GM23338 (cell line): ENCODE data around the gene CCDC57. TPM values are rescaled to one million over a fixed set of nuclear protein-coding genes. Genes with fewer than 3 reads are reported as not detected.

ENCODE experiments used
- ATAC-seq: fragments of 200-7000 bp; cut with Tn5 transposase; 3 replicates; pipeline ENCODE4 v1.9.1; 2020
- DNase-seq: peaks from one replicate; pipeline ENCODE4 v3.0.0-alpha.2; 2015; ENCODE audit warnings: low spot score
- H2AFZ ChIP-seq: fragments of 200-600 bp; sonication (generic); 2 replicates; pipeline ENCODE4 v1.8.0; 2016; ENCODE audit warnings: antibody characterized with exemption, mild to moderate bottlenecking, moderate library complexity
- H3F3A ChIP-seq: fragments of 200-600 bp; sonication (generic); replicated peaks from 2 replicates; pipeline ENCODE4 v1.8.0; 2017; ENCODE audit warnings: antibody characterized with exemption, mixed run types, low read depth
- H3K27ac ChIP-seq: fragments of 200-600 bp; sonication (generic); 2 replicates; pipeline ENCODE4 v1.6.1; 2016; ENCODE audit warnings: low read depth
- H3K27me3 ChIP-seq: fragments of 200-600 bp; sonication (generic); 2 replicates; pipeline ENCODE4 v1.8.0; 2016; ENCODE audit warnings: mild to moderate bottlenecking, mixed run types, moderate library complexity; ENCODE audit not compliant: insufficient read depth
- H3K36me3 ChIP-seq: fragments of 200-600 bp; sonication (generic); 2 replicates; pipeline ENCODE4 v1.8.0; 2016; ENCODE audit warnings: mild to moderate bottlenecking; ENCODE audit not compliant: insufficient read depth
- H3K4me1 ChIP-seq: fragments of 200-600 bp; sonication (generic); 2 replicates; pipeline ENCODE4 v1.8.0; 2016; ENCODE audit warnings: mild to moderate bottlenecking, moderate library complexity; ENCODE audit not compliant: insufficient read depth
- H3K4me2 ChIP-seq: fragments of 200-600 bp; sonication (generic); 2 replicates; pipeline ENCODE4 v1.7.1; 2017; ENCODE audit warnings: mixed run types
- H3K4me3 ChIP-seq: fragments of 200-600 bp; sonication (generic); 2 replicates; pipeline ENCODE4 v1.6.1; 2016; ENCODE audit warnings: mixed run types
- H3K79me2 ChIP-seq: fragments of 200-600 bp; sonication (generic); replicated peaks from 2 replicates; pipeline ENCODE4 v1.8.0; 2017; ENCODE audit warnings: mild to moderate bottlenecking; ENCODE audit not compliant: insufficient read depth
- H3K9me2 ChIP-seq: fragments of 200-600 bp; sonication (generic); 2 replicates; pipeline ENCODE4 v1.8.0; 2017; ENCODE audit not compliant: insufficient read depth
- H4K20me1 ChIP-seq: fragments of 200-600 bp; sonication (generic); replicated peaks from 2 replicates; pipeline ENCODE4 v1.8.0; 2017; ENCODE audit warnings: mild to moderate bottlenecking; ENCODE audit not compliant: insufficient read depth
- H3K27ac Mint-ChIP-seq: 2 replicates; pipeline ENCODE4 v1.8.0; 2020; ENCODE audit warnings: inconsistent platforms, mild to moderate bottlenecking, moderate library complexity, mixed read lengths
- H3K27me3 Mint-ChIP-seq: 3 replicates; pipeline ENCODE4 v1.8.0; 2022; ENCODE audit warnings: low read depth, mild to moderate bottlenecking, moderate library complexity, mixed read lengths, inconsistent platforms; ENCODE audit not compliant: insufficient read depth, poor library complexity
- H3K36me3 Mint-ChIP-seq: 3 replicates; pipeline ENCODE4 v1.8.0; 2021; ENCODE audit warnings: low read depth, mild to moderate bottlenecking, inconsistent platforms, moderate library complexity, mixed read lengths
- H3K4me1 Mint-ChIP-seq: 3 replicates; pipeline ENCODE4 v1.8.0; 2020; ENCODE audit warnings: mild to moderate bottlenecking, inconsistent platforms, mixed read lengths
- H3K4me3 Mint-ChIP-seq: 3 replicates; pipeline ENCODE4 v1.8.0; 2021; ENCODE audit warnings: moderate library complexity, mild to moderate bottlenecking, inconsistent platforms, mixed read lengths
- H3K9me3 Mint-ChIP-seq: 3 replicates; pipeline ENCODE4 v1.8.0; 2020; ENCODE audit warnings: moderate library complexity, mild to moderate bottlenecking, inconsistent platforms, mixed read lengths
- CREB1 ChIP-seq: fragments of 250-450 bp; sonication (Bioruptor Pico); IDR thresholded peaks from 2 replicates; pipeline ENCODE4 v1.5.0; 2020; ENCODE audit warnings: low read depth, mild to moderate bottlenecking, moderate library complexity
- EZH2 ChIP-seq: fragments of 200-600 bp; sonication (generic); IDR thresholded peaks from one replicate; pipeline ENCODE4 v1.8.0; 2017; ENCODE audit warnings: antibody characterized with exemption, mild to moderate bottlenecking, low read depth; ENCODE audit not compliant: unreplicated experiment
- EZH2phosphoT487 ChIP-seq: fragments of 200-600 bp; sonication (generic); IDR thresholded peaks from one replicate; pipeline ENCODE4 v1.8.1; 2018; ENCODE audit warnings: antibody characterized with exemption; ENCODE audit not compliant: unreplicated experiment
- JUNB ChIP-seq: IDR thresholded peaks from one replicate; pipeline ENCODE4 v1.6.1; 2016; ENCODE audit warnings: antibody characterized with exemption; ENCODE audit not compliant: unreplicated experiment
- NANOG ChIP-seq: IDR thresholded peaks from 2 replicates; pipeline ENCODE4 v1.6.1; 2016; ENCODE audit warnings: antibody characterized with exemption, borderline replicate concordance
- POLR2AphosphoS5 ChIP-seq: IDR thresholded peaks from 2 replicates; pipeline ENCODE4 v1.6.1; 2016; ENCODE audit warnings: antibody characterized with exemption, low read depth
- STAT1 ChIP-seq: IDR thresholded peaks from one replicate; pipeline ENCODE4 v1.6.1; 2016; ENCODE audit warnings: antibody characterized with exemption; ENCODE audit not compliant: unreplicated experiment
- ZNF331 ChIP-seq: fragments of 250-450 bp; sonication (Bioruptor Pico); IDR thresholded peaks from 2 replicates; pipeline ENCODE4 v1.5.0; 2020; ENCODE audit warnings: low read depth, mild to moderate bottlenecking, moderate library complexity
- polyA plus RNA-seq: library from polyadenylated mRNA; unstranded; fragments of >200 nt; fragmentation: Nextera tagmentation; extraction: Ambion mirVana; gene quantifications from 2 replicates; pipeline ENCODE4 v1.2.1, GENCODE V29; 2016
- total RNA-seq: library from RNA; depleted of rRNA; stranded (reverse); fragments of >200 nt; shearing (Covaris generic); gene quantifications from 2 replicates; pipeline ENCODE4 v1.2.3, GENCODE V29; 2014
- TF ChIP-seq, protein P1 (sequence below), 2 experiments: fragments of 200-600 bp in 1 of 2; sonication (generic) in 1 of 2; conservative IDR thresholded peaks; 2 replicates each; pipeline versions ENCODE4 v1.5.1 to v1.6.1; 2016 to 2017; ENCODE audit warnings: antibody characterized with exemption in 2 of 2, low read depth in 2 of 2, mild to moderate bottlenecking in 2 of 2, moderate library complexity in 1 of 2
- TF ChIP-seq, protein P2 (sequence below): IDR thresholded peaks from 2 replicates; pipeline ENCODE4 v1.6.1; 2016; ENCODE audit warnings: antibody characterized with exemption

Gene CCDC57
- total and polyA plus RNA-seq, 2 experiments from 2014 or later: 7.0 to 16.3 TPM

GRCh38 chr17:82167028-82167427 is 45.6 kb downstream of the CCDC57 start:
- no peak for DNase-seq
- no peaks in the 10 kb centered on the region for H3F3A ChIP-seq

DNA sequence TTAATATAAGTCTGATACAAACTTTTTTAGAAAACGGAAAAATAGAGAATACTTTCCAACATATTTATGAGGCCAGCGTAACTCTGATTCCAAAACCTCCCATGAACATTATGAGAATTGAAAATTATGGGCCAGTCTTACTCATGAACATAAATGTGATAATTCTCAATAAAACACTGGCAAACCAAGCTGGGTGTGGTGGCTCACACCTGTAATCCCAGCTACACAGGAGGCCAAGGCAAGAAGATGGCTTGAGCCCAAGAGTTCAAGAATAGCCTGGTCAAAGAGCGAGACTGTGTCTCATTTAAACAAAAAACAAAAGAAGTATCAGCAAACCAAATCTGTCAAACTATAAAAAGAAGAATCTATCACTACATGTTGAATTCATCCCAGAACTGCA is 47.8 kb downstream of the CCDC57 start:
- peaks cover 14% of the 10 kb centered on the region for H3K27me3 Mint-ChIP-seq

More at GRCh38 chr17:82167028-82167427, 45.6 kb downstream of the CCDC57 start:
- no peaks in the 10 kb centered on the region for H3K9me2 ChIP-seq
- TF ChIP-seq EZH2phosphoT487: no peak
- TF ChIP-seq, protein P1, sequence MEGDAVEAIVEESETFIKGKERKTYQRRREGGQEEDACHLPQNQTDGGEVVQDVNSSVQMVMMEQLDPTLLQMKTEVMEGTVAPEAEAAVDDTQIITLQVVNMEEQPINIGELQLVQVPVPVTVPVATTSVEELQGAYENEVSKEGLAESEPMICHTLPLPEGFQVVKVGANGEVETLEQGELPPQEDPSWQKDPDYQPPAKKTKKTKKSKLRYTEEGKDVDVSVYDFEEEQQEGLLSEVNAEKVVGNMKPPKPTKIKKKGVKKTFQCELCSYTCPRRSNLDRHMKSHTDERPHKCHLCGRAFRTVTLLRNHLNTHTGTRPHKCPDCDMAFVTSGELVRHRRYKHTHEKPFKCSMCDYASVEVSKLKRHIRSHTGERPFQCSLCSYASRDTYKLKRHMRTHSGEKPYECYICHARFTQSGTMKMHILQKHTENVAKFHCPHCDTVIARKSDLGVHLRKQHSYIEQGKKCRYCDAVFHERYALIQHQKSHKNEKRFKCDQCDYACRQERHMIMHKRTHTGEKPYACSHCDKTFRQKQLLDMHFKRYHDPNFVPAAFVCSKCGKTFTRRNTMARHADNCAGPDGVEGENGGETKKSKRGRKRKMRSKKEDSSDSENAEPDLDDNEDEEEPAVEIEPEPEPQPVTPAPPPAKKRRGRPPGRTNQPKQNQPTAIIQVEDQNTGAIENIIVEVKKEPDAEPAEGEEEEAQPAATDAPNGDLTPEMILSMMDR (conservative IDR thresholded peaks at IDR 0.05; ENCODE audit: low read depth in 2 of 2): no peak
- no peaks in the 10 kb centered on the region for H3K4me1 ChIP-seq
- no peak overlapping the region for H3K4me2 ChIP-seq
- H3K27me3 ChIP-seq: peaks cover 38% of the 10 kb centered on the region
- Mint-ChIP-seq H3K4me1 (no peaks in the 10 kb centered on the region), H3K36me3 (peaks cover 37% of the 10 kb centered on the region), H3K27me3 (peaks cover 36% of the 10 kb centered on the region), H3K27ac (no peak overlapping the region), H3K9me3 (peaks cover 3% of the 10 kb centered on the region; the same call in 1 of the 3 replicates), H3K4me3 (no peak overlapping the region)
- H4K20me1 ChIP-seq: no peaks in the 10 kb centered on the region; the same call in none of the 2 replicates
- no peak overlapping the region for H3K4me3 ChIP-seq
- no peak overlapping the region for H3K27ac ChIP-seq
- H2AFZ ChIP-seq: no peak overlapping the region
- H3K79me2 ChIP-seq: no peaks in the 10 kb centered on the region
- H3K36me3 ChIP-seq: no peaks in the 10 kb centered on the region
- ATAC-seq: no peak

More for the DNA sequence above, 47.8 kb downstream of the CCDC57 start:
- no peak overlapping the region for H3K4me2 ChIP-seq
- H3K79me2 ChIP-seq: no peaks in the 10 kb centered on the region
- TF ChIP-seq, protein P1 (conservative IDR thresholded peaks at IDR 0.05; ENCODE audit: low read depth in 2 of 2): no peak
- TF ChIP-seq JUNB: no peak
- TF ChIP-seq ZNF331: no peak
- TF ChIP-seq POLR2AphosphoS5: no peak
- no peak for TF ChIP-seq EZH2
- TF ChIP-seq, protein P2, sequence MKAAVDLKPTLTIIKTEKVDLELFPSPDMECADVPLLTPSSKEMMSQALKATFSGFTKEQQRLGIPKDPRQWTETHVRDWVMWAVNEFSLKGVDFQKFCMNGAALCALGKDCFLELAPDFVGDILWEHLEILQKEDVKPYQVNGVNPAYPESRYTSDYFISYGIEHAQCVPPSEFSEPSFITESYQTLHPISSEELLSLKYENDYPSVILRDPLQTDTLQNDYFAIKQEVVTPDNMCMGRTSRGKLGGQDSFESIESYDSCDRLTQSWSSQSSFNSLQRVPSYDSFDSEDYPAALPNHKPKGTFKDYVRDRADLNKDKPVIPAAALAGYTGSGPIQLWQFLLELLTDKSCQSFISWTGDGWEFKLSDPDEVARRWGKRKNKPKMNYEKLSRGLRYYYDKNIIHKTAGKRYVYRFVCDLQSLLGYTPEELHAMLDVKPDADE: no peak
- no peak for TF ChIP-seq CREB1 (CRISPR knock-in tag)
- TF ChIP-seq EZH2phosphoT487: no peak
- no peak for TF ChIP-seq NANOG
- no peak for TF ChIP-seq STAT1
- H3F3A ChIP-seq: no peaks in the 10 kb centered on the region
- Mint-ChIP-seq H3K9me3 (peaks cover 3% of the 10 kb centered on the region; the same call in 1 of the 3 replicates), H3K36me3 (peaks cover 19% of the 10 kb centered on the region), H3K4me3 (no peak overlapping the region), H3K4me1 (no peaks in the 10 kb centered on the region), H3K27ac (no peak overlapping the region)
- no peak overlapping the region for H3K27ac ChIP-seq
- no peaks in the 10 kb centered on the region for H3K36me3 ChIP-seq
- no peak overlapping the region for H3K4me3 ChIP-seq
- H2AFZ ChIP-seq: no peak overlapping the region
- no peaks in the 10 kb centered on the region for H3K9me2 ChIP-seq
- H3K27me3 ChIP-seq: peaks cover 16% of the 10 kb centered on the region
- DNase-seq (no peak), ATAC-seq (no peak)
- H3K4me1 ChIP-seq: no peaks in the 10 kb centered on the region
- no peaks in the 10 kb centered on the region; the same call in 1 of the 2 replicates for H4K20me1 ChIP-seq
